GM19468 (cell line): ENCODE results near the gene TRIM54.

Experiments used
- ATAC-seq: cut with Tn5 transposase; IDR thresholded peaks from one replicate; pipeline ENCODE4 v1.9.1; 2021; ENCODE audit warnings: mild to moderate bottlenecking, moderate library complexity, moderate number of reproducible peaks; ENCODE audit not compliant: unreplicated experiment; ENCODE audit errors: extremely low read depth

Gene TRIM54, protein sequence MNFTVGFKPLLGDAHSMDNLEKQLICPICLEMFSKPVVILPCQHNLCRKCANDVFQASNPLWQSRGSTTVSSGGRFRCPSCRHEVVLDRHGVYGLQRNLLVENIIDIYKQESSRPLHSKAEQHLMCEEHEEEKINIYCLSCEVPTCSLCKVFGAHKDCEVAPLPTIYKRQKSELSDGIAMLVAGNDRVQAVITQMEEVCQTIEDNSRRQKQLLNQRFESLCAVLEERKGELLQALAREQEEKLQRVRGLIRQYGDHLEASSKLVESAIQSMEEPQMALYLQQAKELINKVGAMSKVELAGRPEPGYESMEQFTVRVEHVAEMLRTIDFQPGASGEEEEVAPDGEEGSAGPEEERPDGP

DNA sequence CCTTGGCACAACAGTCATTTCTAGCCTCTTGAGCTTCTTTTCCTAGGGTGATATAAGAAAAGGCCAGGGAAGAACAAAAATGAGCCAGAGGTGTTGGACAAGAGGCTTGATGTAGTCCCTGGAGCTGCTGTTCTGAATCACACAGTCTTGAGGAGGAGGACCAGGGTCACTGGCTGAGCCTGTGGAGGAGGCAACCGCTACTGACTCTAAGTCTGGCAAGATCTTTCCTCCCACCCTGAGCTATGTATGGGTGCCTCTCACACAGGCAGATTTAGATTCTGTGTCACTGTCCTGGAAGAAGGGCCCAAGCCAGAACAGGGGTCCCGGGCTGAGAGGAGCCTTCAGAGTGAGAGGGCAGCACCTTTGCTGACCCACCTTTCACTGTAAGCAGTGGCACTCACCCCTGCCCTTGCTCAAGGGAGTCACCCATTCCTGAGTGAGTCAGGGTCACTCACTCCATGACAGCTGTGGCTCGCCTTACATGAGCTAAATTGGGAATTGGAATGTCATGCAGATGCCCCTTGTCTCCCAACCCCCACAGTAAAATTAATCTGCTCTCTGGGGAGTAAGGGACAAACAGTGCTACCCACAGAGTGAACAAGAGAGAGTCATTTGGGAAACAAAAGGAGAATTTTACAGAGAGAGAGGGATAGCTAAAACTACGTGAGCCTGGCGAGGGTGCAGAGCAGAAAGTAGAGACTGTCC lies at the start of gene TRIM54:
TSS of gene TRIM54 (plus strand) at position 575 of the 705 bp plus-strand sequence. CDS start 303 bp downstream, outside the sequence.
- no peak for ATAC-seq

DNA sequence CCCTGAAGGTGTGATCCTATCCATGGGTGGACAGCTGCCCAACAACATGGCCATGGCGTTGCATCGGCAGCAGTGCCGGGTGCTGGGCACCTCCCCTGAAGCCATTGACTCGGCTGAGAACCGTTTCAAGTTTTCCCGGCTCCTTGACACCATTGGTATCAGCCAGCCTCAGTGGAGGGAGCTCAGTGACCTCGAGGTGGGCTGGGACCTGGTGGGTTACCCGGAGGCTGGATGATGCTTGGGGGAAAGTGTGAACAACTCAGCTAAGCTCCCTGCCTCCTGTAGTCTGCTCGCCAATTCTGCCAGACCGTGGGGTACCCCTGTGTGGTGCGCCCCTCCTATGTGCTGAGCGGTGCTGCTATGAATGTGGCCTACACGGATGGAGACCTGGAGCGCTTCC lies 48.9 kb upstream of the TRIM54 start:
- no peak for ATAC-seq

DNA sequence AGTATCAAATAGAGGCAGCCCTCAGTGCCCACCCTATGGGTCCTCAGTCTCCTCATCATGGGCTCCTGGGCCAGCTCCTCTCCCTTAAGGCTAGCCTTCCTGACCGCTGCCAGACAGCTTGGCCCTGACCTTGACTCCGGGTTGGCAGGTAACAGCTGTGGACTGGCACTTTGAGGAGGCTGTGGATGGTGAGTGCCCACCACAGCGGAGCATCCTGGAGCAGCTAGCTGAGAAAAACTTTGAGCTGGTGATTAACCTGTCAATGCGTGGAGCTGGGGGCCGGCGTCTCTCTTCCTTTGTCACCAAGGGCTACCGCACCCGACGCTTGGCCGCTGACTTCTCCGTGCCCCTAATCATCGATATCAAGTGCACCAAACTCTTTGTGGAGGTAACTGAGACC lies 46.1 kb upstream of the TRIM54 start:
- no peak for ATAC-seq

DNA sequence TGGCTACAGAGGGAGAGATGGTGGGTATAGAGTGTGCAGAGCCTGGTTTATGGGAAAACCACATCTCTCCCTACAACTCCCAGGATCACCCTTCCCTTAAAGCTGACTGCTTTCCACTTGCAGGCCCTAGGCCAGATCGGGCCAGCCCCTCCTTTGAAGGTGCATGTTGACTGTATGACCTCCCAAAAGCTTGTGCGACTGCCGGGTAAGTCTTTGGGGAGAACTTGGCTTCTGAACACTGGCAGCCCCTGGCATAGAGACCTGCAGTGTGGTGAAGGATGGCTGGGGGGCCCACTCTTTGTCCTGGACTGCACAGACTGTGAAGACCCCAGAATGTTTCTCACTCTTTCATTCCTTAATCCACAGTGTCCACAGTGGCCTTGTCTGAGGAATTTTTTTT lies 45.6 kb upstream of the TRIM54 start:
- no peak for ATAC-seq

DNA sequence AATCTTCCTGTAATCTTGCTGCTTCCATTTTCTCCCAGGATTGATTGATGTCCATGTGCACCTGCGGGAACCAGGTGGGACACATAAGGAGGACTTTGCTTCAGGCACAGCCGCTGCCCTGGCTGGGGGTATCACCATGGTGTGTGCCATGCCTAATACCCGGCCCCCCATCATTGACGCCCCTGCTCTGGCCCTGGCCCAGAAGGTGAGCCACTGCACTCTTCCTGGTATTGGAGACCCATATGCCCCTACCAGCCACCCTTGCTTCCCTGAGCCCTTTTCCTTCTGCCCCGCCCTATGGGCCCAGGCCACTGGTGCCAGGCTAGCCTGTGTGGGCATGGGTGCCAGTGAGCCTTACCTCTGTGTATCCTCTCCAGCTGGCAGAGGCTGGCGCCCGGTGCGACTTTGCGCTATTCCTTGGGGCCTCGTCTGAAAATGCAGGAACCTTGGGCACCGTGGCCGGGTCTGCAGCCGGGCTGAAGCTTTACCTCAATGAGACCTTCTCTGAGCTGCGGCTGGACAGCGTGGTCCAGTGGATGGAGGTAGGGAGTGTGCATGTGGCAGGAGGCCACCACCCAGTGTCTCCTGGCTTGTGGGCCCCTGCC lies 44.8 kb upstream of the TRIM54 start:
- ATAC-seq: no peak

DNA sequence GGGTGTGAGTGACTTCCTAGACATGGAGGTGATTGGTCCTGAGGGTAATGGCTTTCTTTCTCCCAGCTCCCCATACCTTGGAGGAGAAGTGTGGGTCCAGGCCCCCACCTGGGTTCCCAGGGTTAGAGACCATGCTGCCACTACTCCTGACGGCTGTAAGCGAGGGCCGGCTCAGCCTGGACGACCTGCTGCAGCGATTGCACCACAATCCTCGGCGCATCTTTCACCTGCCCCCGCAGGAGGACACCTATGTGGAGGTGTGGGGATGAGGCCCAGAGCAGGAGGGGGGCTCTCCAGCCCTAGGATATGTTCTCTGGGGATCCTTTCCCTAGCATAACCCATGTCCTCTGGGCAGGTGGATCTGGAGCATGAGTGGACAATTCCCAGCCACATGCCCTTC lies 43.3 kb upstream of the TRIM54 start:
- no peak for ATAC-seq

DNA sequence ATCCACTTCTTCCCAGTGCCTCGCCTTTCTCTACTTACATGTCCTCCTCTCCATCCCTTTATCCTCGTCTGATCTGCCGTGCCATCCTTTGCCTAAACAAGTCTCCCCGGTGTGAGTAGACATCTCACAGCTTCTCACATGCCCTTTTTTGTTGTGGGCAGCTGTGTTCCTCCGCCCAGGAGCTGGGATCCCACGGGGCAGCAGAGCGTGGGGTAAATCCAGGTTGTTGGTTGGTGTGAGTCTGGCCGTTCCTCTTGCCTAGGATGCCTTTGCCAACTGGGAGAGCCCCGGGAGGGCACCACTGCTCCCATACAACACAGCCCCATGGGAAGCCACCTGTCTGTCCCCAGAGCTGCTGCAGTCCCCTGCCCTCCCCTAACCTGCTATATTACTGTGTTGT lies 41.8 kb upstream of the TRIM54 start:
- ATAC-seq: no peak

DNA sequence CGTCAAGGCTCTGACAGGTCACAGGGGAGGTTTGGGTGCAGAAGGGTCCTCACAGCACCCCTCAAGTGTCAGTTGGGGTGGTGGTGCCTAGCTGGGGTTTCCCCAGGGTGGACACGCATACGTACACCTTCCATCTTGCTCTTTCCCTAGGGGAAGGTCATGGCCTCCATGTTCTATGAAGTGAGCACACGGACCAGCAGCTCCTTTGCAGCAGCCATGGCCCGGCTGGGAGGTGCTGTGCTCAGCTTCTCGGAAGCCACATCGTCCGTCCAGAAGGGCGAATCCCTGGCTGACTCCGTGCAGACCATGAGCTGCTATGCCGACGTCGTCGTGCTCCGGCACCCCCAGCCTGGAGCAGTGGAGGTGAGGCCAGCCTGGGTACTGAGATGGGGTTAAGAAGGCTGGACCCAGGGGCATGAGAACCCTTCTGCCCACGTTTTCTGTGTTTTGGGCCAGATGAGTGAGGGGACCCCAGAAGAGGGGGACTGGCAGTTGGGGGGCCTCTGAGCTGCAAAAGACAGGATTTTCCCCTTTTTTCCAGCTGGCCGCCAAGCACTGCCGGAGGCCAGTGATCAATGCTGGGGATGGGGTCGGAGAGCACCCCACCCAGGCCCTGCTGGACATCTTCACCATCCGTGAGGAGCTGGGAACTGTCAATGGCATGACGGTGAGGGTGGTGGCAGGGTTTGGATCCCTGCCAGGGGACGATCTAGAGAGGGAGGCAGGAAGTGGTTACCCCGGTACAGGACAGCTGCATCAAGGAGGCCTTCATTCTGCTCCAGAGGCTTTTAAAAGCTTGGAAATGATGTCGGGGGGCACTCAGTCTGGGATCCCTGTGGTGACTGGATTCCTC lies 40.2 kb upstream of the TRIM54 start:
- no peak for ATAC-seq

DNA sequence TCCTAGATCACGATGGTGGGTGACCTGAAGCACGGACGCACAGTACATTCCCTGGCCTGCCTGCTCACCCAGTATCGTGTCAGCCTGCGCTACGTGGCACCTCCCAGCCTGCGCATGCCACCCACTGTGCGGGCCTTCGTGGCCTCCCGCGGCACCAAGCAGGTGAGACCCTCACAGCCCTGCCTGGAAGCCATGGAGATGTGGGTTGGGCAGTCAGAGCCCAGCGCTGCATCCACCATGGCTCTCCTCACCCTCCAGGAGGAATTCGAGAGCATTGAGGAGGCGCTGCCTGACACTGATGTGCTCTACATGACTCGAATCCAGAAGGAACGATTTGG lies 39.6 kb upstream of the TRIM54 start:
- no peak for ATAC-seq

DNA sequence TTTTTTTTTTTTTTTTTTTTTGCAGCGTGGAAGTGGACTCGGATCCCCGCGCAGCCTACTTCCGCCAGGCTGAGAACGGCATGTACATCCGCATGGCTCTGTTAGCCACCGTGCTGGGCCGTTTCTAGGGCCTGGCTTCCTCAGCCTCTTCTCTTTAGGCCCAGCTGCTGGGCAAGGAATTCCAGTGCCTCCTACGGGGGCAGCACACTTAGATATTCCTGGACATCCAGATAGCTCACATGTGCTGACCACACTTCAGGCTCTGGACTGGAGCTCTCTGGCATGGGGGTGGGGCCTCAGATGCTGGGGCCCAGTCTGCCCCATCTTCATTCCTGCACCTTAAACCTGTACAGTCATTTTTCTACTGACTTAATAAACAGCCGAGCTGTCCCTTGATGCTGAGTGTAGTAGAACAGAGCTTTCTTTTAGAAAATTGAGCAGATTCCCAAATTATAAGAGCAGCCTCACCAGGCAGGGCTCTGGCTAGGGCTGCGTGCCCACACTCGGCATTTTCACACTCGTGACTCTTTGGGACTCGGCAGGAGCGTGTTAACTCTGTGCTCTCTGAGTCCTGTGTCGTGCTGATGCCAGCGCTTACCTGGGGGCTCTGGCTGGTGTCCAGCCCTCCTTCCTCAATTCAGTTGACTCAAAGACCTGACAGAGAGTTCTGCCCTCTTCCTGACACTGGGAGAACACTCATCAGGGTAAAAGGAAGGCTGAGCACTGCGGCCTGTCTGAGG lies 38.7 kb upstream of the TRIM54 start:
- ATAC-seq: no peak

DNA sequence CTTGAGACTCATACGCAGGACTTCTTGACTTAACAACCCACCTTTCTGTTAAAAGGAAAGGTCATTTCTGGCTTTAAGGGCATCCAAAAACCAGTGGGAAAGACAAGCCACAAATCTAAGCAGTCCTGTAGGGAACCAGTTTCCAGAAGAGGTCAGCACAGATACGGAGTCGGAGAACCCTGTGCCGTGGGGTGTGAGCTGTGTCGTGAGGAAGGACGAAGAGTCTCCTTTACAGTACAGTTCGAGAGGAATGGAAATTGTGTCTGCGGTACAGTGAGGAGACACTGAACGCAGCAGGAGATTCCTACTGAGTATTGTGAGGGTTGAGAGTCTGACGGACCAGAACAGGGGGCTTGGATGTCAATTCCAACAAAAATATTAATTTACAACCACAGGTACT lies 37.1 kb upstream of the TRIM54 start:
- ATAC-seq: no peak

DNA sequence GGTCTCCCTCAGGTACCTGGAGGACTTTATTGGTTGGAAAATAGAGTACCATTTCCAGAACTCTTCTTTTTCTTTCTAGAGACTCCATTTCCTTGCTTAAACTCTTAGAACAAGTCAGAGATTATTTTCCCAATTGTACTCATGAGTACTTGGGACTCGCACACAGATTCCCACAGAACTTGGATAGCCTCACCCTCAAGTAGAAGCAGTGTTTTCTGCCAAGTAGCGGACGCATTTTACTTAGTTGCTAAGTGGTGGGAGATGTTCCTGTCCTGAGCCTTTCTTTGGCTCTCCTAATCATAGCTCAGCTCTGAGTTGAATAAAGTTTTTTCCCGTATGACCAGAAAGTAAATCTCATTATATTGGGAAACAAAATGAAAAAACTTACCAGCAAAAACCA lies 36.6 kb upstream of the TRIM54 start:
- ATAC-seq: no peak

DNA sequence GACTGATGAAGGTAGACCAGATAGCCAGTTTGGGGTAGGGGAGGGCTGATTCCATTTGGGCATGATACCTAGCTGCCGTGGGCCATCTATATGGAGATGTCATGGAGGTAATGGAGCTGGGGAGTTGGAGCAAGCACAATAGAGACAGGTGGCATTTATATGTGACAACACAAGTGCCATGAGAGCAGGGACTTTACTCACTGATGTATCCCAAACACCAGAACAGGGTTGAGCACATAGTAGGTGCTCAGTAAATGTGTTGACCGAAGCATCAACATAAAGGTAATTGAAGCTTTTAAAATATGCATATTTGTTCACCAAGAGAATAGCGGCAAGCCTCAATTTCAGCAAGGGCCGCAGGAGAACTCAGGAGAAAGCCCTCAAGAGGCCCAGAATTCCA lies 34.3 kb upstream of the TRIM54 start:
- no peak for ATAC-seq

DNA sequence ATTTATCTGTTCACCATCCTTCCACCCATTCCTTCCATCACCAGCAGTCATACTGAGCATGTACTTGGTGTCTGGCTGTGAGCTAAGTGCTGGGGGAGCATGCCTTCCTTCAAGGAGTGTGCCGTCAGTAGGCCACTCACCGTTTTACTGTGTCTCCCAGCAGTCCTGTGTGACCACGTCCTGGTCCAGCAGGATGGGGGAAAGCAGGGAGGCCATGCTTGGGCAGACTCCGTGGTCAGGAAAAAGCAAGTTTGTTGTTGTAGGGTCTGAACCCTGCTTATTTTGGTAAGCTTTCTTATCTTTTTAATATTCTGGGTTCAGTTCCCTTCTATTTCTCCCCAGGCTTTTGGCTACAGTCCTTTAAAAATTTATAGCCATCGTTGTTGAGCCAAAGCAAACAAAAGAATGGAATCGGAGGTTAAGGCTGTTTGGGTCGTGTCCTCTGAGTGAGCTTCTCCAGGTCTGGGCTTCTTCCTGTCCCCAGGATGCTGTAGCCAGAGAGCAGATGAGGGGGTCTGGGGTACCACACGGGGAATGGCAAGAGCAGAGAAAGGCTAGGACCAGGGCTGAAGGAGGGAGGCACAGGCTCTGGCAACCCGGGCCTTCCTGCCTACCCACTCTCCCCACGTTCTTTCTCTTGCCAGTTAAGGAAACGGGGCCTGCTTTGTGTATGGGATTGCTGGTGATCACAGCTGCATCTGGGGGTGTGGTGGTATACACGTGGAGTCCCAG lies 32.9 kb upstream of the TRIM54 start:
- ATAC-seq: no peak

DNA sequence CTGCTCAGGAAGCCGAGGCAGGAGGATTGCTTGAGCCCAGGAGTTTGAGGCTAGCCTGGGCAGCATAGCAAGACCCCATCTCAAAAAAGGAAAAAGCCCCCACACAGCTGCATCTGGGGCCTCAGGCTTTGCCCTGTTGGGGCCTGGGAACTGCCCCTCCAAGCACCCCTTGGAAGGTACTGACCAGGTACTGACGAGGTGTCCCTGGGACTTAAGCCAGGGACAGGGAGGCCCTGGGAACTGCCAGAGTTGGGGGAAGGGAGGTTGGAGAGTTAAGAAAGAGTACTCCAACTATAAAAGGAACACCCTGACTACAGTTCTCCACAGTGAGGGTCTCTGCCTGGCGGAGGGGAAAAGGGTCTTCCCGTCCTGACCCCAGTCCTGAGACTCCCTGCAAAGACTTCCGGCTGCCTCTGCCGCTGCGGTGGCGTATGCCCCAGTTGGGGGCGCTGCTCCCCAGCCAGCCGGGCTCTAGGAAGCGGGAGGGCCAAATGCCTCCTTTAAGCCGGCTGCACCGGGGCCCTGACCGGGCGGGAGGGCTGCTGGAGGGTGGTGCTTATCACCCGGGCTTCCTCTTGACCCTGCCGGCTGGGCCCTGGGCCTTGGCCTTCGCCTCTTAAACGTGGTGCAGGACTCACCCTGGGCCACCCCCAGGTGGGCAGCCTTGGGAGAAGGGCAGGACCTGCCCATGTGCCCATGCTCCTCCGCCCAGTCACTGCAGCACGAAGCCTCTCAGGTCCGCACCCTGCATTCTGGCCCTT lies 32.2 kb upstream of the TRIM54 start:
- ATAC-seq: no peak

DNA sequence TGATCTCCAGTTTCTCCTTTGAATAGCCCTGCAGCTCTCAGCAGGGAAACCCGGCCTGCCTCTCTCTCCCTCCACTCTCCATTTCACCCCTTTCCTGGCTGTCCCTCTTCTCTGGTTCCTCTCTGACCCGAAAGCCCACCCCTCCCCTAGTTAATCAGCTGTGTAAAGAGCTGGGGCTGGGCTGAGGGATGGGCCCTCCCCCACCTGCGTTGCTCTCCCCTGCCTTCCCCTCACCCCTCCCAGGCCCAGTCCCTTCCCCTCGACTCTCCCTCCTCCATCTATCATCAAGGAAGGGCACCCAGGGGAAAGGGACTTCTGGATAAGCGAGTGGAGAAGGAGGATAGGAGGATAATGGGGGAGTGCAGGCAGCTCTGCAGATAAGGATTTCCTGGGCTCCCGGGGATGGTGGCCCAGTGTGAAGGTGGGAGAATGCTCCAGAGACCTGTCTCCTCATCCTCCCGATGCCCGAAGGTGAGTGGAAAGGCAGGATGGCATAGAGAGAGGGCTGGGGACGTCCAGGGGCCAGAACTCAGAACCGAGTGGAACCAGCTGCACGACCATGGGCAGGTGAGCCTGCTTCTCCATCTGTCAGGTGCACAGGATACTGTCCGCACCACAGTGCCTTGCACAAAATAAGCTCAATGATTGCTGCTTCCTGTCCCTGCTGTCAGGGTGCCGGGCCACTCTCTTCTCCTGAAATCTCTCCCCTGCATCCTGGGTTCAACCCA lies 31.4 kb upstream of the TRIM54 start:
- ATAC-seq: no peak

DNA sequence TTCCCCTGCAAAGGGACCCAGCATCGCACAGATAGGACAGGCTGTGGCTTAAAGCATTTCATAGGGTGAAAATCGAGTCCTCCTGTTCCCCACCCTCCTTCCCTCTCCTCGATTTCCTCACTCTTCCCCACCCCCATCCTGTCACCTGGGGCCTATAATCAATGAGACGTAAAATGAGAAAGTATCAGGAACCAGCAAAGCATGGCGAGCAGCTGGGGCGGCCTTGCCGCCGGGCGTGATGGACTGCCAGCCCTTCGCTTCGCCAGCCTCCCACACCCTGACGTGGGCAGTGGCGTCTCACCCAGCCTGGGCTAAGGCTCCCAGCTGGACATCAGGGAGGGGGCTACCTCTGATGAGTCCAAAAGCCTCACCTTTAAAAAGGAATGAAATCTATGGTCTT lies 30.5 kb upstream of the TRIM54 start:
- ATAC-seq: no peak

DNA sequence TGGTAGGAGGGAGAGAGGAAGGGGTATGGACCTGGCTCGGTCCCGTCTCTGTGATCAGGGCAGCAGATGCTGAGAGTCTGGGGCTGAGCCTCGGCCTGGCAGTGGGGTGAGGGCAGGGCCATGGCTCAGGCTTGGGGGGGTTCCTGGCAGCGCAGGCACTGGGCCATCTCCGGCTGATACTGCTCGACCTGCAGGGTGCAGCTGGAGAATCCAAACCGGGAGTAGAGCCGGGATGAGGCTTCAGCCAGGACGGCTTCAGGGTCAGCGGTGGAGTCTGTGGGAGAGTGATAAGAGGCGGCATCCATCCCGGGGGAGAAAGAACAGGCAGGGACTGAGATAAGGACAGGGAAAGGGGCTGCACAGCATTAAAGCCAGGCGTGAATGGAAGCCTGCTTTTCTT lies 27.0 kb upstream of the TRIM54 start:
- no peak for ATAC-seq
